HG03025 (cell line): ENCODE measurements around the gene HOXD11.

Experiments
- ATAC-seq: cut with Tn5 transposase; IDR thresholded peaks from one replicate; pipeline ENCODE4 v1.9.1; 2021; ENCODE audit warnings: mild to moderate bottlenecking, moderate library complexity; ENCODE audit not compliant: unreplicated experiment, low FRiP score

HOXD11 gene

DNA sequence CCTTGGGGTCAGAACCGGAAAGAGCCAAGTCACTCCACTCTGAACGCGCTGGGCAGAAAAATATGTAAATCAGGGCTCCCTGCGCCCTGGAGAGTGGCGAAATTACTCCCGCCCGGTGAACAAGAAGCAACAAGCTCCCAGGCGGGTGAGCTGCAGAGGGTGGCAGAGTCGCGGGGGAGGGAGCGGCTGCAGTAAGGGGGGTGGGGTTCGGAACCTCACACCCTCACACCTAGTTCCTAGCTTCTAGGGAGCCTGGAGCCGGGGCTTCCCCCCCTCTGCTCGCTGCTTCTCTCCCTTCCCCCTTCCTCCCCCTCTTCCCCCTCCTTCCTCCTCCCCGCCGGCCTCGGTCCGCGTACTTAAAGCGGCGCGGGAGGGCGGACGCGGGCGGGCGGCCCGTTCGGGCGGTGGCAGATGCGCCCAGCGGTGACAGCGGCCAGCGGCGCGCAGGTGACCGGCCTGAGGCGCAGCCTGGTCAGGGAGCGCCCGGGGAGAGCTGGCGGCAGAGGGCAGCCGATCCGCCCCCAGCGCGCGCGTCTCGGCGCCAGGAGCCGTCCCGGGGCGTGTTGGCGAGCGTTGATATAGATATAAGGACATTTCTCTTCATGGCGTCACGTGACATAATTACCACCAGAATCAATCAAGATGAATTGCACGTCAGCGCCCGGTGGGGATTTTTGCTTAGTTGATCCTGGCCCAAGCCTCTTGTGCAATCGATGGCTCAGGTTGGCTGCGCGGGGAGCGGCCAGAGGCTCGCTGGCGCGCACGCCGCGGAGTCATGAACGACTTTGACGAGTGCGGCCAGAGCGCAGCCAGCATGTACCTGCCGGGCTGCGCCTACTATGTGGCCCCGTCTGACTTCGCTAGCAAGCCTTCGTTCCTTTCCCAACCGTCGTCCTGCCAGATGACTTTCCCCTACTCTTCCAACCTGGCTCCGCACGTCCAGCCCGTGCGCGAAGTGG, at the start of gene HOXD11:
TSS of gene HOXD11 (plus strand) at position 700 of the 959 bp plus-strand sequence. CDS start at position 776, 76 bp downstream.
- ATAC-seq, result no peak

DNA sequence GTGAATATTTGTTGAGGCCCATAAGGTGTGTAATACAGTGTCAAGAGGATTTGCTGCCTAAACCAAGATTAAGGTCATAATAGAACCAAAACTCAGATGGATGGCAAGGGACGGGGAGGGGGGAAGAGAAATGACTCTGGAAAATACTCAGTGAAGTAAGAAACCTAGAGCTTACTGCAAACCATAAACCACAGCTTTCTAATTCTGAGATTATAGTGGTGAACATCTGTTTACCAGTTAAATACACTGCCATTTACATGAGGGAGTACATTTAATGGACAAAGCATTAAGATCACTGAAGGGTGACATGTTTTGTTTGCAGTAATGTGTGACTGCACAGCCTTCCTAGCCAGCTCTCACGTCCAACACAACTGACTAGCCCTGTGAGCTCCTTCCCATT, 43.1 kb upstream of the HOXD11 start:
- ATAC-seq, result no peak

DNA sequence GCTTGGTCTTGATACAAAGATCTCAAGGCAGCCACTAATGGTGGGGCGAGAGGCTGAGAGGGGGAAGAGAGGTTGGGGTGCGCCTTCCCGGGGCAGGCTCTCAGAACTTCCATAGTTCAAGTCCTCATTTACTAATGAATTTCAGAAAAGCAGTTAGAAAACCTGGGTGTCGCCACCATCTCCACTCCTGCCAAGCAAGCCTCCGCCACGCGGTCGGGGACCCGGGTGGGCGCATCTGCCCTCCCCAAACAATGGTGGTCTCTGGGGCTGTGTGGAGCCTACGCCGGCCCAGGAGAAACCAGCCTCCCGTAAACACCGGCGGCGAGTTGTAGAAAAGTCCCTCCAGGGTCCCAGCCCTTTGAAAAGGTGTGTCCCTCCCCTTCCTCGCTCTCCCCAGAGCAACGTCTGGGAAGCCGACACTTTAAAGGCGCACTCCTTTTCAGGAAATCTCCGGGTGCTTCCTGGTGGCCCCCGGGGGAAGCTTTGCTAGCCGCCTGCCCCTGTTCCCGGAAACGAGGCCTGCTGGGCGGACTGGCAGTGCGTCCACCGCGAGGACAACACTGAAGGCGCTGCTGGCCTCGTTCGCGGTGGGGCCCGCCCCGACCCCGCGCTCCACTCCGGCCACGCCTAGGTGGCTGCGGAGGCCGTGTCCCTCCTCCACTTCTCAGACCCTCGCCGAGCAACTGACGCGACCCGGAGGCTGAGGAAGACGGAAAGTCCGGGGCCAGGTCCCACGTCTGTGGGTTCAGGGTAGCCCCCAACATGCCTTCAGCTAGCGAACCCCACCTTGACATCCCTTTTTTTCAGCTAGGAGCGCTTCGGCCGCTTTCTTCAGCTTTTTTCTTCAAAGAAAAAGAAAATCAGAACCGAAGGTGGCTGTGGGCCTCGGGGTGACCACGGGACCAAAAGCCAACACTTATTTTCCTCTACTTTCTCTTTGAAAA, 40.2 kb upstream of the HOXD11 start:
- ATAC-seq, result no peak

GRCh38 chr2:176067589-176068418, 39.3 kb upstream of the HOXD11 start:
- ATAC-seq, result no peak

DNA sequence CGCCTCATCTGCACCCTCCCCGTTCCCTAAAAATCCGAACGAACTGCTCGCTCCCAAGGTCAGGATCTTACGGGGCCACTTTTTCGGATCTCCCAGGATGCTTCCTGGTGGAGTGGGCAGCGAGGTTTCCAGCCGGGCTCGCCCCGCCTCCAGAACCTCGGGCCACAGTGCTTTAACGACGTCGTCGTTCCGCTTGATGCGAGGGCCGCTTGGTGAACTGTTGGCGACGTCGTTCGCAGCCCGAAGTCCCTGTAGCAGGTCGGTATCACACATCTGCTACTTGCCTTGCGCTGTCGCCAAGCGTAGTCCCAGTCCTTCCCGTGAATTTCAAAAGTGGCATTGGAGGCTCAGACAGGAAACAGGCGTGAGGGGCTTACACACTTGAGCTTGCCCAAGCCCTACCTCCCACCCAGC, 38.7 kb upstream of the HOXD11 start:
- ATAC-seq, result no peak

GRCh38 chr2:176071330-176072291, 35.5 kb upstream of the HOXD11 start:
- no peak for ATAC-seq

GRCh38 chr2:176072292-176072669, 34.8 kb upstream of the HOXD11 start:
- no peak for ATAC-seq

- ATAC-seq, result no peak
Observed at GRCh38 chr2:176072951-176073904, 33.9 kb upstream of the HOXD11 start.

- ATAC-seq, result no peak
Observed at GRCh38 chr2:176074919-176075425, 32.1 kb upstream of the HOXD11 start.

- ATAC-seq, result no peak
Observed at GRCh38 chr2:176075481-176075880, 31.6 kb upstream of the HOXD11 start.

DNA sequence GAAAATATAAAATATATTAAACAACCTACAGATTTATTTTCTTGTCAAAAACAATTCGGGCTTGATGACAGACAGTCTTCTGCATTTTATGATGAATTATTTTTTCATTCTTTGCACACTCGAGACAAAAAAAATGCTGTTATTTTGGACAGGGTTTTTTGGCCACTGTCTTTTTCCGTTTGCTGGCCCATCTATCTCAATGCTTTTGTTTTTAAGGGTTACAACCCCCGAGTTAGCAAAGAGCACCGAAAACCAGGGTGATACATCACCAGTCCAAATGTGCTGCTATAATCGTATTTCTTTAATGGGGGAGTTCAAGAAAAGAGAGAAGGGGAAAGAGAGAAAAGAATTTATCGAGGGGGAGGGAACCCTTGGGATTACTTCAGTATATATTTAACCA, 31.0 kb upstream of the HOXD11 start:
- ATAC-seq, result no peak

DNA sequence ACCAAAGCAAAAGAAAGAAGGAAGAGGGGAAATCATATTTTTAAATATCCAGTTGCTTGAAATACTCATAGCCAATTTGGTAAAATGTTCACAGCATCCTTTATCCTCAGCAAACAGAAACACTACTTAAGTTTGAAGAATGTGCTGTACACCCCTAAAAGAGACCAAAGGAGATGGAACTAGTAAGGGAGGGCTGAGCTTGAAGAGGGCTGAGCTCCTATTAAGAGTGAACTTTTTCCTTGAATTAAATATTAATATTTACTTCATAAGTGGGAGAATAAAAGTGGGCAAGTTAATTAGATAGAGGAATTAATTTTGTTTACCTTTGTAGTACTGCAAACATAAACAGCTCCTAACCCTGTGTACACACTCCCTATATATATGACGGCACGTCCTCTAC, 30.3 kb upstream of the HOXD11 start:
- ATAC-seq, result no peak

- ATAC-seq, result no peak
Observed at GRCh38 chr2:176078541-176079284, 28.4 kb upstream of the HOXD11 start.

- ATAC-seq, result no peak
Observed at GRCh38 chr2:176079285-176079830, 27.7 kb upstream of the HOXD11 start.

DNA sequence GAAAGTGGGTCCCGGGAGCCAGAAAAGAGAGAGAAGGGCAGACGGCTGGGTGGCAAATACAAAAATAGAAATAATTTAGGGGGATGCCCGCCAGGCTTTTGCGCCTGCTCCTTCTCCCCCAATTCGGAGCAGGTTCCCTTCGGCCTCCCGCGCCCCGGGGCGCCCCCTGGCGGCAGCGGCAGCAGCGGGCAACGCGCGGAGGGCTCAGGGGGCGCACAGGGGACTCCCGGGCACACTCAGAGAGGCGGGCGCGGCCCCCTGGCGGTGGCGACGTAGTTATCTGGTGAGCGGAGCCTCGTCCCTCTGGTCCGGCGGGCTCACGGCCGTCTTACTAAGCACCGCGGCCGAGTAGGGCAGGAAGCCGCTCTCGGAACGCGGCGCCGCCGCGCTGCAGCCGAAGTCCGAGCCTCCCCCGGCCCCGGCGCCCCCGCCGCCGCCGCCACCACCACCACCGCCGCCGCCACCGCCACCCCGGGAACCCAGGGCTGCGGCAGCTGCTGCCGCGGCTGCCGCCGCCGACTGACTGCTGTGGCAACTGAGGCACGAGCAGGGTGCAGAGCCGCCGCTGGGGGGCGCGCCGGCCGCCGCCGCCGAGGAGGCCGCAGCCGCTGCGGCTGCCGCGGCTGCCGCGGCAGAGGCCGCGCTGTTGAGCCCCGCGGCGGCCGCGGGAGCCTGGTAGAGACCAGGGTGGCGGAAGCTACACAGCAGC, 27.1 kb upstream of the HOXD11 start:
- no peak for ATAC-seq
